GM18507 (cell line): ENCODE results near the gene TMCC1.
"Not testable (repeated sequence)": the region's sequence is repeated elsewhere in the genome, so short reads cannot be mapped to it uniquely, and the experiment has no call there.

Experiments used
- DNase-seq: peaks from one replicate; pipeline ENCODE4 v3.0.0; 2011; ENCODE audit warnings: low read depth; ENCODE audit not compliant: insufficient read length; ENCODE audit errors: extremely low spot score
- FAIRE-seq: peaks from 2 replicates; lab custom pipeline; 2011; peaks lifted over from hg19 to GRCh38; lab: Jason Lieb, UNC

The TMCC1 gene

DNA sequence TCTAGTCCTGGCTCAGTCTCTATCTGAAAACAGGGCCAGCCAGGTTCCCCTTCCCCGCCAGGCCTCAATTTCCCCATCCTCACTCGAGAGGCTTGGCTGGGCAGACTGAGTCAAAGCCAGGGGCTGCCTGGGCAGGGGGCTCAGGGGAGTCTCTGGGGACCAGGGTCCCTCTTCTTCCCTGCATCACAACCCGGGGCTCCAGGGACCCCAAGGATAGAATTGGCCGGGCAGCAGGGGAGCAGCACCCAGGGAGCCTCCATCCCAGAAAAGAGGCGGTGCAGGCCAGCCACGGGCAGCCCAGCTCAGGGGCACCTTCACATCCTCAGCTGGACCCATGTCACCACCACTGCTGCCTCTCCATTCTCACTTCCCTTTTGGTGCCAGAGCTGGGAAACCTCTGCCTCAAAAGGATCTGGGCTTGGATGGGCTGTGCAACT, 273.8 kb downstream of the TMCC1 start:
- DNase-seq (no peak), FAIRE-seq (no peak)

DNA sequence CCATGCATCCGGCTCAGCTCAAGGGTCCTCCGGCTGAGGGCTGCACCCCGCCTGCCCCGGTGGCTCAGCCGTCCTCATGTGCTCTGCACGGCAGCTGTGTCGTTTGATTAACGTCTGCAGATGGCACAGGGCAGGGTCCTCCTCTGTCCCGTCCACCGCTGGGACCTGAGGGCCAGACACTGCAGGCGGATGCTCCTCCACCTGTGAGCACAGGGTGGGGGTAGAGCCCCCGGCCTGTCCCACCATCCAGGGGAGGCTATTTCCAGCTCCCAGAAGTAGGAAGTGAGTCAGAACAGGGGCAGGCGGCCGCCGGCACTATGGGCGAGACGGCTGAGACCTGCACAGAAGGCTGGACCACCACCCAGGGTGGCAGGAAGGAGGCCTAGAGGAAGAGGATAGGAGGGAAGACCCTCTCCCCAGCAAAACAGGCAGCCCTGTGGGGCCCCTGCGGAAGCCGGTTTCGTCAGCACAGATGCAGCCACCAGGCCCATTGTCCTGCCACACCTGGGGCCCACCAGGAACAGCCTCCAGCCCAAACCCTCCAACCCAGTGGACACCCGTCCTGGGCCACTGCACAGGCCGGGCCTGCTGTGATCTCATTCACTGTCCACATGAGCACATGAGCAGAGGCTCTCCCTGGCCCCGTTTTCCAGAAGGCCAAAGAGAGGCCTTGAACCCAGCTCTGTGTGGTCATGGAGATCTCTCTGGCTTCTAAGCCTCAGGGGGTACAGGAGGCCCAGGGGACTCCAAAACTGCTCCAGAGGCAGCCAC, 274.4 kb downstream of the TMCC1 start:
- FAIRE-seq (no peak), DNase-seq (no peak)

DNA sequence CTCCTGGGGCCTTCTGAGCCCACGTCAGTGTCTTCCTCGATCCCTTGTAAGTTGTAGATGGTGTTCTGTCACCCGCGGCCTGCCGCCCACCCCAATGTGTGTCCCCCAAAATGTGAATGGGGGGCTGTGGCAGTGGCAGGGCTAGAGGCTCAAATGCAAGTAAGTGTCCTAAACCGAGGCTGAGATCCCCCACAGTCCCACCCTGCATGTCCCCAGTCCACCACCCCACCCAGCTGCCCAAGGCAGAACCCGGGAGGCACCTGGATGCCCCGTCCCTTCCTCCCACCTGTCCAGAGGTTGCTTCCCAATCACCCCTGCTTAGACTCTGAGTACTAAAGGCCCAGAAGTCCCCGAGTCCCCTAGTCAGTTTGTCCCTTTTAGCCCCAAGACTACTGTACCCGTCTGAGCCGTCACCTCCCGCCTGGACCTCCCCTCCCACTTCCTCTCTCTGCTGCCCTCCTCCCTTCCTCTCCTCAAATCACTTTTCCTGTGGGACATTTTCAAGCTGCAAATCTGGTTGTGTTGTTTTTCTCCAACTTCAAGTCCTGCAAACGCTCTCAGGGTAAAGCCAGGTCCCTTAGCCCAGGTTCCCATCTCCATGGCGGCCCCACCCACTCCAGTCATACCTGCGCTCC, 275.2 kb downstream of the TMCC1 start:
- DNase-seq (no peak), FAIRE-seq (no peak)

DNA sequence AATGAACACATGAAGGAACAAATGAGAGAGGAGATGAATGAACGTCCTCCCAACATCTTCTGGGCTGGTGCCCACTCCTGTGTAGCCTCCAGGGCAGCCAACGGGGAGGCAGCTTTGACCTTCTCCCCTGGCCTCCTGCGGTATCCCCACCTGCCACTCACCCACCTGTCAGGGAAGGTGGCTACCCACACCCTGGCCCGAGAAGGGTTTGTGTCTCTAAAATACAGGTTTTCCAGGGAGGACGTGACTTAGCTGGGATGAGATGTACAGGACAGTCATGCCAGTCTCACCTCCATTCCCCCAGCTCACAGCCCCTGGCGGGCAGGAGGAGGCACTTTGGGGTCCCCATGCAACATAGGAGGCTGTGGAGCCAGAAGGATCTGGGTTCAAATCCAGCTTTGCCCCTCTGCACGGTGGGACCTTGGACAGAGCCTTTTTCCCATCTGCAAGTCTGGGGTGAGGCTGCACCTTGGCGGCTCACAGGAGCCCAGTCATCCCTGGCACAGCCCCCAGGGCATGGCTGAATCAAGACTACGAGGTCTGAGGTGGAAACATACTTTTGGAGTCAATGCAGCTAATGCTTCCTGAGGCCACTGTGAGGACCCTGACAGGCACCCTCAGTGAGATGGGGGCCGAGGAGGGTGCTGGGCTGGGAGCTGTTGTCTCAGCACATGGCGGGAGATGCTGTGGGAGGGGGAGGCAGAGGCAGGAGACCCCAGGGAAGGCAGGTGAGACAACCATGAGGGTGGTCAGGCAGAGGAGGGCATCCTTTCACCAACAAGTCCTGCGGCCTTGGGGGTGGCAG, 275.9 kb downstream of the TMCC1 start:
- DNase-seq (no peak), FAIRE-seq (no peak)

DNA sequence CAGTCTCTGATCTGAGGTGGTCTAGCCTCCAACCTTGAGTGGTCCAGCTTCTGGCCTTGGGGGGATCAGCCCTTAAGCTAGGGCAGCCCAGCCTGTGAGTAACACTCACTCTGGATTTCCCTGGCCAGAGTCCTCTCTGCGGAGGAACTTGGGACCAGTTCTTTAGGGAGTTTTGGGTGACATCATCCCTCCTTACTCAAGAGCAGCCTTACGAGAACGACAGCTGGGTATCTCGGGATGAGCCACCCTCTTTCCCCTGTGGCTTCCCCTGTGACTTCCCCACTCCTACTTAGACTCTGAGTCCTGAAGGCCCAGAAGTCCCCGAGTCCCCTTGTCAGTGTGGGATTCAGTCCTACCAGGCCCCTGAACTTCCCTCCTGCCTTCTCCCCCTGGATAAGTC, 276.8 kb downstream of the TMCC1 start:
- no peak for DNase-seq
- no peak for FAIRE-seq

DNA sequence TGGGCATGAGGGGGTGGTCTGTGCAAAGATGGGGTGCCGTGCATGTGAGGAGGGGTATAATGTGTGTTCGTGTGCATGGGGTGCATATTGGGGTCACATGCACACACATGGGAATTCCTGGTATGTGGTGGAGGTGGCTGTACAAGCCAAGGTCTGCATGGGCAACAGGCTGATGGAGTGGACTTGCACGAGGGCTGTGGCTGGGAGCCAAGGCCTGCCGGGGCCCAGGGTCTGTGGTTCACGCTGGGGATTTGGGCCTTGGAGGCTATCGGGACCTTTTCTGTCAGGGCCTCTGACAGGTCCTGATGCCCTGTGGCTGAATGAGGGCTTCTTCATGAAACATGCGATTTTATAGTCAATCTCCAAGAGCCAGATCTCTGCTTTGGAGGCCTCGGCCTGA, 277.2 kb downstream of the TMCC1 start:
- no peak for DNase-seq
- FAIRE-seq = no peak

DNA sequence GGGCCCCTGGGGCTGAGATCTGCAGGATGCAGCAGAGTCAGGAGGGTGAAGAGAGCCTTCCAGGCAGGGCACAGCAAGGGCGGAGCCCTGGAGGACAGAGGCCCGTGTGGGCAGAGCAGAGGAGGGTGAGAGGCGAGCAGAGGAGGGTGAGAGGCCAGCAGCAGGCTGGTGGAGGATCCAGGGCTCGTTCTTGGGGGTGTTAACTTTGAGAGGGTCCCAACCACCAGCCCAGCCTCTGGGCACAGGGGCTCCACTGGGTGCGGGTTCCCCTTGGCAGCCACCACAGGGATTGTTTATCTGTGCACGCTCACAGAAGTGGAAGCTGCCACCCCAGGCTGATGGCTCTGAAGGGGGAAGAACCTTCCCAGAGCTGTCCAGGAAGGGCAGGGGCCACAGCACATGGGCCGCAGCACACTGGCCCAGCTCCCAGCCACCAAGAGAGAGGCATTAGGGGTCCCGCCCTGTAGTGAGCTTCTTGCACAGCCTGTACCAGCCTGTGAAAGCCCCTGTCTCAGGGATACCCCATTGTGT, 277.7 kb downstream of the TMCC1 start:
- DNase-seq = no peak
- FAIRE-seq = no peak

DNA sequence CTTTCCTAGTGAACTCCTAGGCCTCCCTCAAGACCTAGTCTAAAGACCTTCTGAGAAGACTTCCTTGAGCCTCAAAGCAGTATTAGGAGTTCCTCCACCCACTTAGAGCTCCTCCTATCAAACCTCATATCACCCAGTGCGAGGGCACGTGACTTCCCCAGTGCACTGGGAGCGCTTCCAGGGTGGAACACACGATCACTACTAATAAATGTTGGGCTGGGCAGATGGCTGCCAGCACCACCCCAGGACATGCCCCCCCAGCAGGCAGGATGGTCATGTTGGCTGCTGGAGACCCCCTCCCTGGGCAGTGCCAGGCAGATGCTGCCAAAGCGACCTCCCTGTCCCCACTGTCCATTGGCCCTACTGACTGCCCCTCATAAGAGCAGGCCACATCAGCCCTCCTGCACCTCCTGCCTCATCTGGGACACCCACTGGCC, 278.6 kb downstream of the TMCC1 start:
- no peak for DNase-seq
- no peak for FAIRE-seq

DNA sequence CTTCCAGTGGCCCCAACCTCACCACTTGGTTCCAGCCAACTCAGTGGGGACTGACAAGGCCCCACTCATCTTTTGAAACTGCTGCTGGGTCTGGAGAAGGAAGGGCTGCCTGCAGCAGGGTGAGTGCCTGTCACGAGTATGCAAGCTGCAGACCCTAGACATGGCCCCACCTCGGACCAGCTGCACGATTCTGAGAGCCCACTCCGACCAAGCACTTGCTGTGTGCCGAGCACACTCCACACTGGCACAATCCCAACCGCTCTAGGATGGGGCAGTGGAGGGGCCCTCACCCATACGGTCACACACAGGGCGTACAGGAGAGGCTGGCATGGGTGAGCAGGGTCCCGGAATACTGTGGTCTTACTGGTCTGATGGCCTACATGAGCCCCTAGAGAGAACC, 279.1 kb downstream of the TMCC1 start:
- DNase-seq = no peak
- no peak for FAIRE-seq

DNA sequence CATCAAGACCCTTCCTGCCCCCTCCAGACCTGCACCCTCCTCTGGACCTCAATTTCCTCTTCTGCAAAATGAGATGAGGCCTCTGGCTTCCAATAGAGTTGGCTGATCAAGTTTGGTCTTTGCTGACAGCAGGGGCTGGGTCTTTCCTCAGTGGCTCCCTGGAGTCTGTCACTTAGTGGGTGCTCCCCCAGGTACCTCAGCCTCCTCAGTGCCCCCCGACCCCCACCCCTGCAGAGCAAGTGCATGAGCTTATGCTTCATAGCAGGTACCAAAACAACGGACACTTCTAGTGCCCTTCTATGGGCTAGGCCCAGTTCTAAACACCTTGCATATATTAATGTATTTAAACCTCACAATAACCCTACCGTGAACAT, 280.2 kb downstream of the TMCC1 start:
- DNase-seq = no peak
- FAIRE-seq = no peak

DNA sequence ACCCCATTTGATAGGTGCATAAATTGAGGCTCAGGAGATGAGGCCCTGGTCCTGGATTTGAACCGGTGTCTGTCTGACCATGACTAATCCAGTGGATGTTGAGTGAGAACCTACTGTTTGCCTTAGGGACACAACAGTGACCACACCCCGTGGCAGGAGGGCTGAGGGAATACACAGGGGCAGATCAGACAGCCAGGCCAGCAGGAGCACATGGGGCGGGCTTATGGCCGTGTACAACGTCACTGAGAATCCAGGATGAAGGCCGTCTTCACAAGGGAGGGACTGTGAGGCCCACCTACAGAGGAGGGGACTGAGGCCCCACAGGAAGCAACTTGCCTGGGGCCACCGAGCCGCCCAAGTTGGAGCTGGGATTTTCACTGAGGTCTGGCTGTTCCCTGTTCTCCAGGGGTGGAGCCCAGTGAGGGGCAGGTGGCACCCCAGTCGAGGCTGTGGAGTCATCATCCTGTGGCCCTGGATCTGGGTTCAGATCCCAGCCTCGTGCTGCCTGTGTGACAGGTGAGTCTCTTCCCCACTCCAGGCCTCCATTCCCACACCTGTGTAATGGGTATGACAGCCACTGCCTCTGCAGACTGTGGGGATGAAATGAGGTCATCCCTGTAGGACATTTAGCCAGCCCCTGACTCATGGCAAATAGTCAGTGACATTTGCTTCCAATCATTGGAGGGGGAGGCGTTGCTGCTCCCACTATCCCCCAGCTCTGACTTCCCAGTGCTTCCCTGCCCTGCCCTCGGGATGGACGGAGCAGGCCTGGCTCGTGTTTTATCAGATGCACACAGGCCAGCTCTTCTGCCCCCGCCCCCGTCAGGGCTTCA, 280.8 kb downstream of the TMCC1 start:
- FAIRE-seq (no peak), DNase-seq (no peak)

DNA sequence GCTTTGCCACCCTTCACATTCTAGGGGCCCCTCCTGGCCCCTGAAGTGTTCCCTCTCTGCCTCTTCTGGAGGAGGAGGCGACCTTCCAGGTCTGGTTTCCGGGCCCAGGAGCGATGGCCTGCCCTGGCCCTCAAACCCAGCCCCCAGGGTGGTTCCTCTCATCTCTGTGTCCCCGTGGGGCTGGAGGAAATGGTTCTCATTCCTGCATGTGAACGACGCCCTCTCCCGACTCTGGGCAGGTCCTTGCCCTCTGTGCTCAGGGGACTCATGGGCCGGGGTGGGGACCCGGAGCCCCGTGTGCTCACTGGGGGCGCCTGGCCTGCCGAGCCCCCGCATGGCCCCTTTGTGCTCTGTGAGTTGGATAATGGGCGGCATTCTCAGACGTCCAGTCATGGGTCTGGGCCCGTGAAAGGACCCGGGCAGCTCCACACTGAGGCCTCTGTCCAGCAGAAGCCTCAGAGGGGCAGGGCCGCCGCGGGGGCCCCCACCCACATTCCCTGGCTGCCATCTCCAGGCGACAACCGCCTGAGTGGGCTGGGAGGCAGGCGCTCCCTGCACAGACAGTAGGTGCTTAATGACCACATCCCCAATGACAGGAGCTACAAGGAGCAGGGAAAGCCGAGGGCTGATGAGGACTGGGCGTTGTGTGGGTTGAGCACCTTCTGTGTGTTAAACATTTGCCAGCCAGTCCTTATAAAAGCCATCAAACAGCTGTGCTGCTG, 281.5 kb downstream of the TMCC1 start:
- FAIRE-seq (no peak), DNase-seq (no peak)

DNA sequence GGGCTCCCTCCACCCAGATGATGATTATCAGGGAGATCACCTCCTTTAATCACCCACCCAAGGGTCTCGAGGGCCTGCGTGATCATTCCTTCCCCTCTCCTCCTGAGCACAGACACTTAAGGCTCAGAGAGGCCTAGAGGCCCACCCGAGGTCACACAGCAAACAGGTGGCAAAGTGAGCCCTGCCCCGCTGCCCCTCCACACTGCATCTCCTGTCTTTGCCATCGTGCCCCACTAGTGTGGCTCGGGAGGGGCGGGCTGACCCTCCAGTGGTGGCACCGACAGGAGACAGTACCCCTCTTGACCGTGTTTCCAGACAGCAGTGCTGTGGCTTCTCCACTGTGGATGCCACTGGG, 282.1 kb downstream of the TMCC1 start:
- DNase-seq (no peak), FAIRE-seq (no peak)

DNA sequence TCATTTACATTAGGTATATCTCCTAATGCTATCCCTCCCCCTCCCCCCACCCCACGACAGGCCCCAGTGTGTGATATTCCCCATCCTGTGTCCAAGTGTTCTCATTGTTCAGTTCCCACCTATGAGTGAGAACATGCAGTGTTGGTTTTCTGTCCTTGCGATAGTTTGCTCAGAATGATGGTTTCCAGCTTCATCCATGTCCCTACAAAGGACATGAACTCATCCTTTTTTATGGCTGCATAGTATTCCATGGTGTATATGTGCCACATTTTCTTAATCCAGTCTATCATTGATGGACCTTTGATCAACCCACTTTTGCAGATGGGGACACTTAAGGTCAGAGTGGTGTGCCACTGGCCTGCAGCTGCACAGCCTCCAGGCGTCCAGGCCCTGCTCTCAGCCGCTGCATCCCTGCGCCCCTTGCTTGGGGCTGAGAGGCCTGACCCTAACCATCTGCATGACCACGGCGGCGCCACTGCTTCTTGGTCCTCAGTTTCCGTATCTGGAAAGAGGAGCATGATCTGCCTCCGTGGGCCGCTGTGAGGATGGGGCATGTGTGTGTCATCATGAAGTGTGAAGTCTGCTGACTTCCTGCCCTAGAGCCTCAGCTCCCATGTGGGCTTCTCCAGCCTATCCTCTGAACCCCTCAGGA, 282.6 kb downstream of the TMCC1 start:
- FAIRE-seq, DNase-seq: not testable (repeated sequence)

DNA sequence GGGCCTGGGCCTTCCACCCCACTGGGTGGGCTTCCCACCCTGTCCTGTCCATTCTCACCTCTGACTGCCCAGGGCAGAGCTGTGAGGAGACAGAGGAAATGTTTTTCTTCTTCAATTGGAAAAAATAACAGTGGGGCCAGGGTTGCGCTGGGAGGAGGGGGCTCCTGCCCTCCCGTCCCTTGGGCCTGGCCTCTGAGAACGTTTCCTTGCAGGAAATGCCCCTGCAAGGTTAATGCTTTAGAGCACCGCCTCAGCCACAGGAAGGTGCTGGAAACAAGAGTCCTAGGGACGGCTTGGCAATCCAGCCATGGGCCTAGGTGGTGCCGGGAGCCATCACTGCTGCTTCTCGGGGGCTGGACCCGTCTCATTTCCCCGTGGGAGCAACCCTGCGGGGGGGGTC, 283.2 kb downstream of the TMCC1 start:
- DNase-seq (no peak), FAIRE-seq (no peak)

DNA sequence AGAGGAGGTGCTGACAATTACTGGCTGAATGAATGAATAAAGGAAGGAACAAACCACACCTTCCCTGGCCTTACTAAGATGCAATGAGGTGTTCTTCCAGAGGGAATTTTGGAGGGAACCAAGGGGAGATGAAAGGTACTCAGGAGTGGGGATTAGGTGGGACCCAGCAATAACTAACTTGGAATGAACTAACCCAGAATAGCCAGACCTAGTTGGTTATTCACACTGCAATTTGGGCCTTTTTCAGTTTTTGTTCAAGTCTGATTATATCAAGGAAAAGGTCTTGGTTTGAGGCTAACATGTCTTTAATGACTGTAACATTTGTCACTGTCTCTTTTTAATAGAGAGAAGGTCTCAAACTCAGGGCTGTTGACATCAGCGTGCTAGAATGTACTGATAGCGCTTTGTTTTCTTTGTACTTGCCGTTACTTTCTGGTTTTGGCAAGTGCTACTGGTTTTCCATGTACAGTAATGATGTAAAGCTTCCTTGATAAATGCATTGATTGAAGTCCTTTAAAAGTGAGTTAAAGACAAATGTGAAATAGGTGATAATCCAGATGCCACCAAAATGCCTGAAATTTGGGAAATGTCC, 283.8 kb downstream of the TMCC1 start:
- FAIRE-seq (no peak), DNase-seq (no peak)

DNA sequence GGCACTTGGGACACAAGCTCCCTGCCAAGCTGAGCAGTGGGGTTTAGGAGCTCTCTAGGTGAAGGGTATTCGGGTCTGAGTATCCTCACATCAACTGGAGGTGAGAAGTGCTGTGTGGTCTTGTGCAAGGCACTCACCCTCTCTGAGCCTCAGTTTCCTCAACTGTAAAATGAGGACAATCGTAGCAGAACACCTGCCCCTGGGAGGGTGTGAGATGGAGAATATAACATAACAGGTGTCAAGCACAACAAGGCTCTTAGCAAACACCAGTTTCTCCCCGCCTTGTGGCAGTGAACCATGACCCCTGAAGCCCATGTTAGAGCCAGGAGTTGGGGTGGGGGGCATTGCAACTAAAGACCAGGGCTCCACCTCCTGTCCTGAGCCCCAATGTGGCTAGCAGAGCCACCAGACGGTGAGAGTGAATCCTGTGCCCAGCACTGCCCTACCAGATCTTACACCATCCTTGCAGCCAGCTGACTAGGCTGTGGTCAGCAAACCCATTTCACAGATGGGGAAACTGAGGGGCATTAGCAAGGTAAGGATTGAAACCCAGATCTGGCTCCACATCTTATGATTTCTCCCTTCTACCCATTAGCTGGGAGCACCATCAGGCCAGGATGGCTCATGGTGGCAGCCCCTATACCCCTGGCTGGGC, 284.4 kb downstream of the TMCC1 start:
- FAIRE-seq (no peak), DNase-seq (no peak)
